GM21528 (cell line): ENCODE data around the gene NDUFA8.
"Not testable (repeated sequence)": the region's sequence is repeated elsewhere in the genome, so short reads cannot be mapped to it uniquely, and the experiment has no call there.

Experiments used
- ATAC-seq: cut with Tn5 transposase; IDR thresholded peaks from one replicate; pipeline ENCODE4 v1.9.1; 2021; ENCODE audit warnings: mild to moderate bottlenecking, moderate library complexity; ENCODE audit not compliant: unreplicated experiment, low FRiP score

Gene NDUFA8

DNA sequence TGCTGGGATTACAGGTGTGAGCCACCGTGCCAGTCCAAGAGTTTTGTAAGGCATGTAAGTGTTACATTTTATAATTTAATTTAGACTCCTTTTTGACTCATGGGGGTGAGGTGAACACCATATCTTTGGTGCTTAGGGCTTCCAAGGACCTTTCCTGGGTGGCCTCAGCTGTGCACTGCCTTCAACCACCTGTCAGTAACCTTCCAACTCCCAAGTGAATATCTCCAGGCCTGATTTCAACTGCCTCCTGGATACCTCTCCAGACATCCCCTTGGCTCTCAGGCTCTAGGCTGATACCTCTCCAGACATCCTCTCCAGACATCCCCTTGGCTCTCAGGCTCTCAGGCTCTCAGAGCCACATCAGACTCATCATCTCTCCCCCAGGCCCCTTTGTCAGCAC is 35.5 kb downstream of the NDUFA8 start:
- no peak for ATAC-seq

DNA sequence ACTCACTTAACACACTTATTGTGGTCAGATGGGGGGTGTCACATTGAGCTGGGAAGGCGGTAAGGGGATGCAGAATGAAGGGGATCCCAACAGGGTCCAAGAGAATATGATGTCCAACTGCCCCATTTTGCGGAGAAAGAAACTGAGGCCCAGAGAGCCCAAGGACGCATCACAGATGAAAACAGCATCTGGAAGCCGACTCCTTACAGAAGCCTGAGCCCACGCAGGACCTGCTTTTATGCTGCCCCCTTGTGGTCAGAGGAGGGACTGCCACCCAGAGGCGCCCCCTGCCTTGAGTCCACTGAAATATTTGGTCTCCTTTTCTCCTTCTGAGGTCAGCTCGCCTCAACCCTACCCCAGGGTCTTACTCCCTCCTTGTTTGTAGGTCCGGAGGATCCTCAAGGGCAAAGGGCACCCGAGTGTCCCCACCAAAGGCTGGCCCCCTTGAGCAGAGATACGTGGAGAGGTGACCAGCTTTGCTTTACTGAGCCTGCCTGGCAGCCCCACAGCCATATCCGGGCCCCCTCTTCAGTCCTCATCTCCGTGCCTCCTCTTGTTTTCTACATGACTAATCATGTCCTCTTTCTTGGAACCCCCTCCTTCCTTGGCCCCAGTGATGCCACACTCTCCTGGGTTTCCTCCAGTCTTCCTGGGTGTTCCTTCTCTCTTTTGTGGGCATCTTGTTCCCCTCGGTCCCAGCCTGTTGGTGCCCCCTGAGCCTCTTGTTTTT is 36.5 kb downstream of the NDUFA8 start:
- ATAC-seq = no peak

GRCh38 chr9:122122468-122122867 is 37.1 kb downstream of the NDUFA8 start:
- no peak for ATAC-seq

- ATAC-seq = no peak
These were observed 37.6 kb downstream of the NDUFA8 start for GRCh38 chr9:122121931-122122330.

GRCh38 chr9:122121391-122121790 is 38.2 kb downstream of the NDUFA8 start:
- no peak for ATAC-seq

DNA sequence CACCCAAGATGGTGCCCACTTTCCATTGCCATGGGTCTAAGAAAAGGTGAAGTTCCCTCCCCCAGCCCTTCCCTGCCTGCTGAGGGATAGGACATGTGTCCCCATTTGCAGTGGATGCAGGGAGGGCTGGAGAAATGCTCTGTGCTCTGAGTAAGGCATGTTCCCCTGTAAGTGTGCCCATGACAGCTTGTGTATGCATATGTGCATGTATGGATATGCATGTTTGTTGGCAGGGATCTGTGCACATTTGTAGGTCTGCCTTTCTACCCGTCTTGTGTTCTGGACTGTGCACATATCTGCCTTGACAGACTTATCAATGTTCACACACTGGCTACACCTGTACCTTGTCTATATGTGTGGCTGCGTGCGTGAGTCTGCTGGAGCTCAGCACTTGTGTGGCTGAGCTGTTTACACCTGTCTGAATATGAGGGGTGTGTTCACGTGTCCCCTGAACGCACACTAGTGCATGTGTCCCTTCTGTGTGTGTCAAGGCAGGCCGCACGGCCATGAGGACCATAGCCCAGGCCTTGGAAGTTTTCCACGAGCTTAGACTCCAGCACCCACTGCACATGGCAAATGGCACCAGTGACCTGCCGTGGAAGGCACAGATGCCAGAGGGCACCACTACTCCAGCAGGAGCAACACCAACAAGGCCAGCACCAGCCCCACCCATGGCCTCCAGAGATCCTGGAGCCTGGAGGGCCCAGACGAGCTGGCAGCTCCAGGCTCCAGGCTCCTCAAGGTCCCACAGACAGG is 39.1 kb downstream of the NDUFA8 start:
- ATAC-seq = no peak

- no peak for ATAC-seq
These were observed 39.9 kb downstream of the NDUFA8 start for GRCh38 chr9:122119721-122120120.

- ATAC-seq = no peak
These were observed 40.4 kb downstream of the NDUFA8 start for GRCh38 chr9:122119166-122119521.

DNA sequence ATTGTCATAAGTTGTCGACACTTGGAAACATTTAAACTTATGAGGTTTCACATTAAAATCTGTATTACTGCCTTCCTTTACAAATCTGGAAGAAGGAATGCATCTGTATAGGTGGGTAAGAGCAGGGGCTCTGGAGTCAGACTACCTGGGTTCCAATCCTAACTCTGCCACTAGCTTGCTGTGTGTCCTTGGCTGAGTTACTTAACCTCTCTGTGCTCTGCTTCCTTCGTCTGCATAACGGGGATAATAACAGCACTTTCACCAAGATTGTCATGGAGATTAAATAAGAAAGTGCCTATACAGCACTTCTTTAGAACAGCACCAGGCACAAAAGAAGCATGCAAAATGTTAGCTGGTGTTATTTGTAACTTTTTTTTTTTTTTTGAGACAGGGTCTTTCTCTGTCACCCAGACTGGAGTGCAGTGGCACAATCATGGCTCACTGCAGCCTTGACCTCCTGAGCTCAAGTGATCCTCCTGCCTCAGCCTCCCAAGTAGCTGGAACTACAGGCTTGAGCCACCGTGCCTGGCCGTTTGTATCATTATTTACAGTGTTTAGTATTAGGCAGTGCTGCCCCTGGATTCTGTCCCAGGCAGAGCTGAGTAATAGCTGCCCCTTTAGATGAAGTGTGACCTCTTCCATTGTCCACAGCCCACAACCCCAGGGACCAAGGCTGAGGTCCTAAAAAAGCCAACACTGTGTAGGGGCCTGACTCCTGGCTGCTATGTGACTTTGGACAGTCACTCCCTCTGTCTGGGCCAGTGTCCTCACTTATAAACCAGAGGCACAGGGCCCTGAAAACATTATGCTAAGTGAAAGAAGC is 41.0 kb downstream of the NDUFA8 start:
- no peak for ATAC-seq

DNA sequence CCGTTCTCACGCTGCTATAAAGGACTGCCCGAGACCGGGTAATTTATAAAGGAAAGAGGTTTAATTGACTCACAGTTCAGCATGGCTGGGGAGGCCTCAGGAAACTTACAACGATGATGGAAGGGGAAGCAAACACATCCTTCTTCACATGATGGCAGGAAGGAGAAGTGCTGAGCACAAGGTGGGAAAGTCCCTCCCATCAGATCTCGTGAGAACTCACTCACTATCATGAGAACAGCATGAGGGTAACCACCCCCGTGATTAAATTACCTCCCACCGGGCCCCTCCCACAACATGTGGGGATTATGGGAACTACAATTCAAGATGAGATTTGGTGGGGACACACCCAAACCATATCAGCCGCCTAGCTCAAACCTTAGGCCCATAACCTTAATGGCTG is 42.3 kb downstream of the NDUFA8 start:
- not testable (repeated sequence) for ATAC-seq

- no peak for ATAC-seq
These were observed 43.0 kb downstream of the NDUFA8 start for GRCh38 chr9:122116448-122117173.

GRCh38 chr9:122116040-122116439 is 43.5 kb downstream of the NDUFA8 start:
- ATAC-seq = no peak

DNA sequence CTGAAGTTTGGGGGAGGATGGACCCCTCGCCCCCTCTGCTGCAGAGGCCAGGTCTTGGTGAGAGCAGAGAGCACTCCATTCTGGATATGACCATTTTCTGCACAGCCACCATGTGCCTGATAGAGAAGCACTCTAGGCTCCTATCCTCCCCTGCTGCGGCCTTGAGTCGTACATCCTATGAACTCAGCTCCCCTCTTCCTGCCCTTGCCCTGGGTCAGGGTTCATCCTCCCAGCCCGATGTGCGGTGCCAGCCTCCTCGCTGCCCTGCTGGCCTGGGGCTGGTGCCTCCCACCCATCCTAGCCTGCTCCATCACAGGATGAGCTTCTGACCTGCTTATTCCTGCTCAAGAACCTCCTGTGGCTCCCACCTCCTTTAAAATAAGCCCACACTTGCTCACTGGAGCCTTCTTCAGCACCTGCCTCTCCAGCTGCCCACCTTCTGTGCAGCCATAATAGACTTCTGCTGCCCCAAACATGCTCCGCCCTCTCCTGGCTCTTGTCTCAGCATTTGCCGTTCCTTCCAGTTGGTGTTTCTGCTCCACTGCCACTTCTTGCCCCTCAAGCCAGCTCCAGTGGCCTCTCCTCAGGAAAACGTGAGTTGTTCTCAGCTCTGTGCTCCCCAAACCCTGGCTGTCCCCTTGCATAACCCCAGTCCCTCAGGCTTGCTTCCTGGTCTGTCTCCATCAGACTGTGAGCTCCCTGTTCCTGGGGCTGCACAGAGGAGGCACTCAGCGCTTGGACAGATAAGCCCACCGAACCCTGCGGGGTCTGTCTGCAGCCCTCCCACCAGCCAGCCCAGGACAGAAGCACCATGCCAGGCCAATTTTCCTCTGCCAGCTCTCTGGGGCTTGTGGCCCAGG is 44.2 kb downstream of the NDUFA8 start:
- ATAC-seq = no peak

GRCh38 chr9:122113574-122113973 is 46.0 kb downstream of the NDUFA8 start:
- ATAC-seq = no peak

DNA sequence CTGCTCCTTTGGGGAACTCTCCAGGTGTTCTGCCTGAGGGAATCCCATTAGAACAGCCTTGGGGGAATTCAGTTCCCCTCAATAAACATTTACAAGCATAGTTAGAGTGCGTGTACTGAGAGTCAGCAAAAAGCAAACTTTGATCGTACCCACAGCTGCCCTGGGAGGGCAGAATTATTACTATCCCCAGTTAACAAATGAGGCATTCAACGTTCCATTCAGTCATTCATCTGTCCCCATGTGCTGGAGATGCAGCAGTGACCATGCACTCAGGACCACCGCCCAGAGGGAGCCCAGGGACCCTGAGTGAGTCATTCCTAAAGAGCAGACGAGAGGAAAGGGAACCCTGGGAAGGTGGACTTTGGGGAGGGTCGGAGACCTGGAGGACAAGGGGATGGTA is 47.3 kb downstream of the NDUFA8 start:
- no peak for ATAC-seq

- no peak for ATAC-seq
These were observed 48.0 kb downstream of the NDUFA8 start for GRCh38 chr9:122111413-122112085.

GRCh38 chr9:122110100-122110833 is 49.3 kb downstream of the NDUFA8 start:
- no peak for ATAC-seq

DNA sequence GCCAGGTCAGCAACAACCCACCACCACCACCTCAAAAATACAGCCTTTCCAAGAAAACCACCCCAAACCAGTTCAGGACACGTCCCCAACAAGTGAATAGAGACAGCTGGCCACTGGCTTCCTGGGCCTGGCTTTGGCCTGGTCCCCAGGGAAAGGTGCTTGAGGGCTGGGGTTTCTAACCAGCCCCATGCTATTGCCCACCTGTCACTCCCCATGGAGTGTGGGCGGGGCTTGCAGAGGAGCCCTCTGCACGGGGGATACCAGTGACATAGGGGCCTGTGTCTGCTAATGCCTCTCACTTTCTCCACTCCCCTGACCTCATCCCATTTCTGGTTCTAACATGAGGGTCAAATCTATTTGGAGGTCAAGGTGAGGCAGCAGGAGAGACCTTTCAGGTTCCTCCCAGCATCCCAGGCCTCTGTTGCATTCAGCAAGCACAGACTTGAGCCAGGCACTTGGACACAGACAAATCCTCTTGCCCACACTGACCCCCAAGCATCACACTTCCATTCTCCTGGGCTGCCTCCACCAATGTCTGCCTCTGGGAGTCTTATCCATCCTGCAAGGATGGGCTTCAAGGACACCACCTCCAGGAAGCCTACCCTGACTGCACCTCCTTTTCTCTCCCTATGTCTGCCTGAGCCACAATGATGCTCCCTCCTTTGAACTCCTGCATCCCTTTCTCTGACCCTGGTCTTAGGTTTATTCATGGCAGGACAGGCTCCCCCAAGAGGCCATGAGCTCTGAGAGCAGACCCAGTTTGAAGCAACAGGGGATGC is 50.4 kb downstream of the NDUFA8 start:
- no peak for ATAC-seq
